Ishikawa (cell line): Measurements from ENCODE around the gene SNTG2.

ENCODE experiments used
- CEBPB ChIP-seq: IDR thresholded peaks from 2 replicates; pipeline ENCODE4 v1.6.1; 2012
- CREB1 ChIP-seq: IDR thresholded peaks from 2 replicates; pipeline ENCODE4 v1.6.1; 2012; ENCODE audit warnings: low read depth
- EGR1 ChIP-seq: IDR thresholded peaks from 2 replicates; pipeline ENCODE4 v1.6.1; 2012
- EP300 ChIP-seq: IDR thresholded peaks from 2 replicates; pipeline ENCODE4 v1.6.1; 2012; ENCODE audit warnings: borderline replicate concordance
- FOXM1 ChIP-seq: IDR thresholded peaks from 2 replicates; pipeline ENCODE4 v1.6.1; 2012; ENCODE audit warnings: low read depth, borderline replicate concordance
- MAX ChIP-seq: IDR thresholded peaks from 2 replicates; pipeline ENCODE4 v1.6.1; 2012
- NFIC ChIP-seq: IDR thresholded peaks from 2 replicates; pipeline ENCODE4 v1.6.1; 2012
- RAD21 ChIP-seq: IDR thresholded peaks from 2 replicates; pipeline ENCODE4 v1.6.1; 2012; ENCODE audit warnings: low read depth
- REST ChIP-seq: IDR thresholded peaks from 2 replicates; pipeline ENCODE4 v1.6.1; 2012; ENCODE audit warnings: low read depth, mild to moderate bottlenecking
- TAF1 ChIP-seq: IDR thresholded peaks from 2 replicates; pipeline ENCODE4 v1.6.1; 2012; ENCODE audit warnings: low read depth, mild to moderate bottlenecking
- TCF12 ChIP-seq: IDR thresholded peaks from 2 replicates; pipeline ENCODE4 v1.6.1; 2012; ENCODE audit warnings: low read depth
- TEAD4 ChIP-seq: IDR thresholded peaks from 2 replicates; pipeline ENCODE4 v1.6.1; 2012
- USF1 ChIP-seq: IDR thresholded peaks from 2 replicates; pipeline ENCODE4 v1.6.1; 2012
- YY1 ChIP-seq: IDR thresholded peaks from 2 replicates; pipeline ENCODE4 v1.6.1; 2012; ENCODE audit warnings: low read depth
- ZBTB7A ChIP-seq: IDR thresholded peaks from 2 replicates; pipeline ENCODE4 v1.6.1; 2012; ENCODE audit warnings: low read depth

Gene SNTG2

GRCh38 chr2:959457-959856, 8.8 kb downstream of the SNTG2 start:
- TF ChIP-seq EGR1, result no peak
- no peak for TF ChIP-seq ZBTB7A
- TF ChIP-seq USF1, result no peak
- TF ChIP-seq RAD21, result no peak
- TF ChIP-seq REST, result no peak
- TF ChIP-seq NFIC, result no peak
- no peak for TF ChIP-seq FOXM1
- no peak for TF ChIP-seq CREB1
- TF ChIP-seq TEAD4, result no peak
- TF ChIP-seq TCF12, result no peak
- TF ChIP-seq YY1, result no peak
- no peak for TF ChIP-seq CEBPB

GRCh38 chr2:960061-960736, 9.6 kb downstream of the SNTG2 start:
- TF ChIP-seq EGR1 (no peak), CEBPB (no peak), NFIC (no peak), CREB1 (no peak), ZBTB7A (no peak), TAF1 (no peak), RAD21 (no peak), YY1 (no peak), FOXM1 (no peak), TEAD4 (no peak), REST (no peak), MAX (no peak), TCF12 (no peak), USF1 (no peak), EP300 (no peak)

GRCh38 chr2:961786-962185, 11.1 kb downstream of the SNTG2 start:
- no peak for TF ChIP-seq MAX
- no peak for TF ChIP-seq ZBTB7A
- no peak for TF ChIP-seq RAD21
- no peak for TF ChIP-seq TCF12
- TF ChIP-seq REST, result no peak
- TF ChIP-seq TEAD4, result no peak
- TF ChIP-seq CREB1, result no peak
- TF ChIP-seq NFIC, result no peak
- TF ChIP-seq CEBPB, result no peak
- TF ChIP-seq YY1, result no peak
- no peak for TF ChIP-seq EGR1
- no peak for TF ChIP-seq USF1
- TF ChIP-seq TAF1, result no peak
- no peak for TF ChIP-seq FOXM1
- no peak for TF ChIP-seq EP300

- TF ChIP-seq TEAD4 (no peak), USF1 (no peak), REST (no peak), YY1 (no peak), CREB1 (no peak), EP300 (no peak), TCF12 (no peak), FOXM1 (no peak), MAX (no peak), TAF1 (no peak), NFIC (no peak), CEBPB (no peak), ZBTB7A (no peak)
Observed at GRCh38 chr2:963876-964275, 13.2 kb downstream of the SNTG2 start.
